Vagina (tissue), 2 donors: ENCODE measurements around the gene NEDD1. TPM values are rescaled to one million over a fixed set of nuclear protein-coding genes. Genes with fewer than 3 reads are reported as not detected.
A peak's percentile ranks its signal among the peaks of the same experiment; 100 is the strongest.

Source experiments
- DNase-seq, 2 donors: peaks; one replicate each; pipeline ENCODE4 v3.0.0-alpha.2; 2017; ENCODE audit errors: extremely low spot score in 2 of 2
- H3K27ac ChIP-seq: fragments of 200-600 bp; sonication (generic); one replicate; pipeline ENCODE4 v1.5.1; 2019
- H3K27me3 ChIP-seq: fragments of 200-600 bp; sonication (generic); one replicate; pipeline ENCODE4 v1.5.1; 2019
- H3K36me3 ChIP-seq, 2 donors: fragments of 200-600 bp; sonication (generic); one replicate each; pipeline ENCODE4 v1.5.1; 2017 to 2019
- H3K4me1 ChIP-seq: fragments of 200-600 bp; sonication (generic); one replicate; pipeline ENCODE4 v1.5.1; 2019
- H3K4me3 ChIP-seq, 2 donors: fragments of 200-600 bp; sonication (generic); 1 replicate in 1 of 2; 2 replicates in 1 of 2; pipeline ENCODE4 v1.5.1; 2016 to 2019
- H3K9me3 ChIP-seq: fragments of 200-600 bp; sonication (generic); one replicate; pipeline ENCODE4 v1.5.1; 2019
- POLR2A ChIP-seq, 2 donors: fragments of 450-650 bp; IDR thresholded peaks; one replicate each; pipeline ENCODE4 v1.6.1; 2017; ENCODE audit warnings: antibody characterized with exemption in 2 of 2, mild to moderate bottlenecking in 2 of 2, moderate library complexity in 2 of 2
- POLR2AphosphoS5 ChIP-seq, 2 donors: sonication (generic); formaldehyde crosslinking; IDR thresholded peaks; one replicate each; pipeline ENCODE4 v1.9.0; 2017; ENCODE audit warnings: antibody characterized with exemption in 2 of 2, mild to moderate bottlenecking in 2 of 2, low read depth in 1 of 2; ENCODE audit not compliant: insufficient read depth in 1 of 2
- intact Hi-C: fragments of 100-400 bp; cut with DNase I; formaldehyde crosslinking; loops from one replicate; pipeline ENCODE4 v1.15.1; 2023
- total RNA-seq: library from RNA; depleted of rRNA; stranded (reverse); fragments of >200 nt; gene quantifications from one replicate; pipeline ENCODE4 v1.2.3, GENCODE V29; 2016
- TF ChIP-seq, protein P1 (sequence below), 3 experiments: fragments of 450-650 bp in 2 of 3; fragments of 200-600 bp in 1 of 3; sonication (generic) in 1 of 3; IDR thresholded peaks; one replicate each; pipeline ENCODE4 v1.5.1; 2017 to 2019; ENCODE audit warnings: antibody characterized with exemption in 3 of 3, mild to moderate bottlenecking in 2 of 3, moderate library complexity in 2 of 3

Gene NEDD1, protein sequence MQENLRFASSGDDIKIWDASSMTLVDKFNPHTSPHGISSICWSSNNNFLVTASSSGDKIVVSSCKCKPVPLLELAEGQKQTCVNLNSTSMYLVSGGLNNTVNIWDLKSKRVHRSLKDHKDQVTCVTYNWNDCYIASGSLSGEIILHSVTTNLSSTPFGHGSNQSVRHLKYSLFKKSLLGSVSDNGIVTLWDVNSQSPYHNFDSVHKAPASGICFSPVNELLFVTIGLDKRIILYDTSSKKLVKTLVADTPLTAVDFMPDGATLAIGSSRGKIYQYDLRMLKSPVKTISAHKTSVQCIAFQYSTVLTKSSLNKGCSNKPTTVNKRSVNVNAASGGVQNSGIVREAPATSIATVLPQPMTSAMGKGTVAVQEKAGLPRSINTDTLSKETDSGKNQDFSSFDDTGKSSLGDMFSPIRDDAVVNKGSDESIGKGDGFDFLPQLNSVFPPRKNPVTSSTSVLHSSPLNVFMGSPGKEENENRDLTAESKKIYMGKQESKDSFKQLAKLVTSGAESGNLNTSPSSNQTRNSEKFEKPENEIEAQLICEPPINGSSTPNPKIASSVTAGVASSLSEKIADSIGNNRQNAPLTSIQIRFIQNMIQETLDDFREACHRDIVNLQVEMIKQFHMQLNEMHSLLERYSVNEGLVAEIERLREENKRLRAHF
- 10.1 TPM for total RNA-seq

DNA sequence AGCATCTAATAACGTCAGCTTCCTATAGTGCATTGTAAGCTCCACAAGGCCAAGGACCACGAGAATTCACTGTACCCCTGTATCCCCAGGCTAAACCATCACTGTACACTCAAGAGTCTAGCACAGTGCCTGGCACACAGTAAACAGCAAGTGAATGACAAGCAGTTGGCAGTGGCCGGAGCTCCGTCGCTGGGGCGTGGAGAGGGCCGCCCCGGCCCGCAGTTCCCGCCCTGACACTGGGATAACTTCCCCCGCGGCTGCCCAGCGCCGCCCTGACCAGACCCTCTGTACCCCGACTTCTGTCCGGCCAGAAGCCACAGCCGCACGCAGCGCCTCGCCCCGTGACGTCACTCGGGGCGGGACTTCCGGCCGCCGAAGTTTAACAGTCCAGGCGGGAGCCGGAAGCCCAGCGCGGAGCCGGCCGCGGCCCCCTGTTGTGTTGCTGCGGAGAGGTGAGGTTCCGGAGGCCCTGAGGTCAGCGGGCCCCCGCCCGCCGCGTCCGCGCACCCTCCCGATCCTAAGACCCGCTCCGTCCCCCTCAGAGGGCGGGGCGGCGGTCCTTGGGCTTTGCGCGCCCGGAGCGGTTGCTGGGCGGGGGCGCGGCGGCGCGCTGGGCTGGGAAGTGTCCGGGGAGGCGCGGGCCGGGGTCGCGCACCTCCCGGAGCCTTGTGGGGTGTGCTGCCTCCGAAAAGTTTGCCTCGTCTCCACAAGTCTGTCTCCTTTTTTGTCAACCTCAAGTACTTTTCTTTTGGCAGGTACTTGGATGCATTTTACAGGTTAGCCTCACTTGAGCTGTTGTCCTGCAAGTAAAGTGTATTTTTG is at the start of gene NEDD1:
TSS of gene NEDD1 (plus strand) at position 409 of the 822 bp plus-strand sequence. CDS start 2,503 bp downstream, outside the sequence.
- no peaks in the 10 kb centered on the region for H3K27me3 ChIP-seq
- H3K36me3 ChIP-seq, result no peaks in the 10 kb centered on the region
- TF ChIP-seq POLR2AphosphoS5 (IDR thresholded peaks at IDR 0.05; ENCODE audit: insufficient read depth in 1 of 2, low read depth in 1 of 2) (peak; percentile 6 to 90), POLR2A (IDR thresholded peaks at IDR 0.05) (peak in 1 of 2 donors; percentile 61)
- TF ChIP-seq, protein P1, sequence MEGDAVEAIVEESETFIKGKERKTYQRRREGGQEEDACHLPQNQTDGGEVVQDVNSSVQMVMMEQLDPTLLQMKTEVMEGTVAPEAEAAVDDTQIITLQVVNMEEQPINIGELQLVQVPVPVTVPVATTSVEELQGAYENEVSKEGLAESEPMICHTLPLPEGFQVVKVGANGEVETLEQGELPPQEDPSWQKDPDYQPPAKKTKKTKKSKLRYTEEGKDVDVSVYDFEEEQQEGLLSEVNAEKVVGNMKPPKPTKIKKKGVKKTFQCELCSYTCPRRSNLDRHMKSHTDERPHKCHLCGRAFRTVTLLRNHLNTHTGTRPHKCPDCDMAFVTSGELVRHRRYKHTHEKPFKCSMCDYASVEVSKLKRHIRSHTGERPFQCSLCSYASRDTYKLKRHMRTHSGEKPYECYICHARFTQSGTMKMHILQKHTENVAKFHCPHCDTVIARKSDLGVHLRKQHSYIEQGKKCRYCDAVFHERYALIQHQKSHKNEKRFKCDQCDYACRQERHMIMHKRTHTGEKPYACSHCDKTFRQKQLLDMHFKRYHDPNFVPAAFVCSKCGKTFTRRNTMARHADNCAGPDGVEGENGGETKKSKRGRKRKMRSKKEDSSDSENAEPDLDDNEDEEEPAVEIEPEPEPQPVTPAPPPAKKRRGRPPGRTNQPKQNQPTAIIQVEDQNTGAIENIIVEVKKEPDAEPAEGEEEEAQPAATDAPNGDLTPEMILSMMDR (IDR thresholded peaks at IDR 0.05), result no peak
- no peaks in the 10 kb centered on the region for H3K9me3 ChIP-seq
- intact Hi-C loops, result no loop called here
- H3K27ac ChIP-seq, result peak within 1 kb of the TSS; percentile 92
- DNase-seq, result peak in 1 of 2 donors; percentile 88
- peaks cover 12% of the 10 kb centered on the region for H3K4me1 ChIP-seq
- peak within 1 kb of the TSS; percentile 88 to 94 for H3K4me3 ChIP-seq

GRCh38 chr12:96858162-96858561 is 48.9 kb upstream of the NEDD1 start:
- no peaks in the 10 kb centered on the region for H3K27me3 ChIP-seq
- H3K4me3 ChIP-seq, result no peak overlapping the region
- DNase-seq, result no peak
- no peaks in the 10 kb centered on the region for H3K4me1 ChIP-seq
- no peaks in the 10 kb centered on the region for H3K36me3 ChIP-seq
- no peak overlapping the region for H3K27ac ChIP-seq
- no peaks in the 10 kb centered on the region for H3K9me3 ChIP-seq
- intact Hi-C loops, result no loop called here
- TF ChIP-seq POLR2AphosphoS5 (IDR thresholded peaks at IDR 0.05; ENCODE audit: insufficient read depth in 1 of 2, low read depth in 1 of 2) (no peak), POLR2A (IDR thresholded peaks at IDR 0.05) (no peak)
- TF ChIP-seq, protein P1 (IDR thresholded peaks at IDR 0.05), result no peak

DNA sequence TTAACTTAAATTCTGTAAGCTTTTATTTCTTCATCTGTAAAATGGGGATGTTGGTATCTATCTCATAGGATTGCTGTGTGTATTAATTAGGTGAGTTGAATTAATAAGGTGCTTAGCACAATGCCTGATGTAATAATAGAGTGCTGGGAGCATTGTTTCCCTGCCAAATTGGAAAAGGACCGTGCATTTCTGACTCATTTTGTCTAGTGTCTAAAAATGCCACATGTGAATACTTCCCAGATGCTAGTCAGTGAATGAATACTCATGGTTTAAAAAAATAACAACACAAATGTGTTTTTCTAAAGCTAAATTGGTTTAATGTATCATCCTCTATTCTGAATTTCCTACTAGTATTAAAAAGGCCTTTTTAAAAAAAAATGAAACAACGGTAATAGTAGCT is 45.4 kb upstream of the NEDD1 start:
- Histone ChIP-seq H3K27me3 (no peaks in the 10 kb centered on the region), H3K27ac (no peak overlapping the region), H3K4me1 (no peaks in the 10 kb centered on the region), H3K9me3 (no peaks in the 10 kb centered on the region), H3K4me3 (no peak overlapping the region), H3K36me3 (no peaks in the 10 kb centered on the region)
- DNase-seq, result no peak
- intact Hi-C loops, result no loop called here
- TF ChIP-seq, protein P1 (IDR thresholded peaks at IDR 0.05), result no peak
- no peak for TF ChIP-seq POLR2A (IDR thresholded peaks at IDR 0.05)
- no peak for TF ChIP-seq POLR2AphosphoS5 (IDR thresholded peaks at IDR 0.05; ENCODE audit: insufficient read depth in 1 of 2, low read depth in 1 of 2)

DNA sequence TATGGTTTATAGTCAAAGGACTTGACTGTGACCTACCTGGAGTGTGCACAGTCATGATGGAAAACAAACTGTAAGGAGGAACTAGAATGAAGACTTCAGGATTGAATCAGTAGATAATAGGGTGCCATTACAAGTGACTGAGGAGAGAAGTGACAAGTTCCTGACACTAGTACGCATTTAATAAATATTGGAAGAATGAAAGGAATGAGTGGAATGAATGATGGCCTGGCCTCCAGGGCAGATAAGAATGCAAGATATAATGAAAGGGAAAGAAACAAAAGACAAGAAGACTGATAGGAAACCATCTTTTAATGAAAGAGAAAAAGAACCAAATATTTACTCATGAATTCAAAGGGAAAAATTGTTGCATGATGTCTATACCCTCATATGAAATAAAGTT is 44.7 kb upstream of the NEDD1 start:
- Histone ChIP-seq H3K36me3 (no peaks in the 10 kb centered on the region), H3K9me3 (no peaks in the 10 kb centered on the region), H3K4me1 (no peaks in the 10 kb centered on the region), H3K27me3 (no peaks in the 10 kb centered on the region), H3K27ac (no peak overlapping the region), H3K4me3 (no peak overlapping the region)
- DNase-seq, result no peak
- intact Hi-C loops, result no loop called here
- TF ChIP-seq, protein P1 (IDR thresholded peaks at IDR 0.05), result no peak
- TF ChIP-seq POLR2AphosphoS5 (IDR thresholded peaks at IDR 0.05; ENCODE audit: insufficient read depth in 1 of 2, low read depth in 1 of 2) (no peak), POLR2A (IDR thresholded peaks at IDR 0.05) (no peak)
